HL-60 (cell line): ENCODE results near the gene TIGAR.

ENCODE experiments used
- CTCF ChIP-seq: IDR thresholded peaks from one replicate; pipeline ENCODE4 v1.5.1; 2011; ENCODE audit warnings: low read length, control low read depth, inconsistent platforms; ENCODE audit not compliant: insufficient read depth
- GABPA ChIP-seq: IDR thresholded peaks from 2 replicates; pipeline ENCODE4 v1.6.1; 2012; ENCODE audit warnings: low read depth
- POLR2AphosphoS5 ChIP-seq: IDR thresholded peaks from 2 replicates; pipeline ENCODE4 v1.6.1; 2012; ENCODE audit warnings: low read depth
- TF ChIP-seq, protein P1 (sequence below): IDR thresholded peaks from 2 replicates; pipeline ENCODE4 v1.6.1; 2012; ENCODE audit warnings: low read depth; ENCODE audit not compliant: insufficient replicate concordance

GRCh38 chr12:4296751-4297150 is 24.3 kb upstream of the TIGAR start:
- TF ChIP-seq CTCF (no peak), POLR2AphosphoS5 (no peak), GABPA (no peak)
- TF ChIP-seq, protein P1, sequence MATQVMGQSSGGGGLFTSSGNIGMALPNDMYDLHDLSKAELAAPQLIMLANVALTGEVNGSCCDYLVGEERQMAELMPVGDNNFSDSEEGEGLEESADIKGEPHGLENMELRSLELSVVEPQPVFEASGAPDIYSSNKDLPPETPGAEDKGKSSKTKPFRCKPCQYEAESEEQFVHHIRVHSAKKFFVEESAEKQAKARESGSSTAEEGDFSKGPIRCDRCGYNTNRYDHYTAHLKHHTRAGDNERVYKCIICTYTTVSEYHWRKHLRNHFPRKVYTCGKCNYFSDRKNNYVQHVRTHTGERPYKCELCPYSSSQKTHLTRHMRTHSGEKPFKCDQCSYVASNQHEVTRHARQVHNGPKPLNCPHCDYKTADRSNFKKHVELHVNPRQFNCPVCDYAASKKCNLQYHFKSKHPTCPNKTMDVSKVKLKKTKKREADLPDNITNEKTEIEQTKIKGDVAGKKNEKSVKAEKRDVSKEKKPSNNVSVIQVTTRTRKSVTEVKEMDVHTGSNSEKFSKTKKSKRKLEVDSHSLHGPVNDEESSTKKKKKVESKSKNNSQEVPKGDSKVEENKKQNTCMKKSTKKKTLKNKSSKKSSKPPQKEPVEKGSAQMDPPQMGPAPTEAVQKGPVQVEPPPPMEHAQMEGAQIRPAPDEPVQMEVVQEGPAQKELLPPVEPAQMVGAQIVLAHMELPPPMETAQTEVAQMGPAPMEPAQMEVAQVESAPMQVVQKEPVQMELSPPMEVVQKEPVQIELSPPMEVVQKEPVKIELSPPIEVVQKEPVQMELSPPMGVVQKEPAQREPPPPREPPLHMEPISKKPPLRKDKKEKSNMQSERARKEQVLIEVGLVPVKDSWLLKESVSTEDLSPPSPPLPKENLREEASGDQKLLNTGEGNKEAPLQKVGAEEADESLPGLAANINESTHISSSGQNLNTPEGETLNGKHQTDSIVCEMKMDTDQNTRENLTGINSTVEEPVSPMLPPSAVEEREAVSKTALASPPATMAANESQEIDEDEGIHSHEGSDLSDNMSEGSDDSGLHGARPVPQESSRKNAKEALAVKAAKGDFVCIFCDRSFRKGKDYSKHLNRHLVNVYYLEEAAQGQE: no peak
